ENCODE data around the gene GGA1.

Gene GGA1

DNA sequence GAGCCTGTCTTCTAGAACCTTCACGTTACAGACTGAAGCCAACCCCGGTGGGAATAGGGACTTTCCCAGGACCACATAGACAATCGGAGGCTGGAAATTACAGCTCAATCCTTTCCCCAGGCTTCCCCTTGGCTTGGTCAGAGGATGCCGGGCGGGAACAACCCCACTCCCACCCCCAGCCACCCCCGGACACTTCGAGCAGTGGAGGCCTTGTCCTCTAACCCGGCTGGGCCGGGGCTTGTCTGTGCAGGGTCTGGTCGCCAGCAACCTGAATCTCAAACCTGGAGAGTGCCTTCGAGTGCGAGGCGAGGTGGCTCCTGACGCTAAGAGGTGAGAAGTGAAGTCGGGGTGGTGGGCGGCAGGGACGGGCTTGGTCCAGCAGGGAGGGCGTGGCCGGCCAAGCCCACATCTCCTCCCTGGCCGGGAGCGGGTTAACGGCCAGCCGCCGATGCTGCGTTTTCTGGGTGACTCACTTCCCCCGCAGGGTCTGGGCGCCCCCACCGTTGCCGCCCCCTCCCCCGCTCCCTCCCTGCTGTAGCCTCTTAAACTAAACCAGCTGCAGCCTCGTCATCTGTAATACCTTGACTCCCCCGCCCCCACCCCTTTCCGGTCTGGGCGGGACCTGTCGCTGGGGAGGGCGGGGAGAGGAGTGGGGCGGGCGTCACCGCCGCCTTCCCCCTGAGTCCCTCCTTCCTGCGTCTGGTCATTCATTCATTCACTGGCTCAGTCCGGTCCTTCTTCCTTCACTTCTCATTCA, 68.3 kb downstream of the GGA1 start:
- no peak for DNase-seq

GRCh38 chr22:37677493-37677974, 68.9 kb downstream of the GGA1 start:
- DNase-seq: no peak

- DNase-seq: no peak
Measured at GRCh38 chr22:37678372-37678771, 69.7 kb downstream of the GGA1 start.

- DNase-seq: no peak
Measured at GRCh38 chr22:37679670-37680069, 71.0 kb downstream of the GGA1 start.

DNA sequence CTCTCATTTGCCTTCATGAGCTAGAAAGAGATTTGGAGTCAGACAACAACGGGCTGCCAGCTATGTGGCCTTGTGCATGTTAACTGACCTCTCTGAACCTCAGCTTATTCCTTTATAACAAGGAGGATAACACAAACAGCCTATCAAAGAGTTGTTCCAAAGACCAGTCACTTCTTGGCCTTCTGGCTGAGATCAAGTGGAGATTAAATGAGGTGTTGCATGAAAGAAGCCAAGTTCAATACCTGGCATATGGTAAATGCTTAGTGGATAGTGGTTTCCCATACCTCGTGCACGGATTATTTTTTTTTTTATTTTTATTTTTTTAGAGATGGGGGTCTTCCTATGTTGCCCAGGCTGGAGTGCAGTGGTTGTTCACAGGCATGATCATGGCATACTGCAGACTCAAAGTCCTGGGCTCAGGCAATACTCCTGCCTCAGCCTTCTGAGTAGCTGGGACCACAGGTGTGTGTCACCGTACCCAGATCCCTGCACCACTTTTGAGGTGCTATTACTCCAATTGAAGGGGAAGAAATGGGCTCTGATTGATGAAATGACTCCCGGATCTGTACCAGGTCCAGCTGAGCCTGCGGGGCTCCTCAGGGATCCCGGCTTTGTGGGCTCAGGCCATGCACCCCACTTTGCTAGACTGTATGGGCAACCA, 71.7 kb downstream of the GGA1 start:
- no peak for DNase-seq

- DNase-seq: no peak
Measured at GRCh38 chr22:37681001-37681424, 72.4 kb downstream of the GGA1 start.

- DNase-seq: peak; percentile 35
Measured at GRCh38 chr22:37681556-37682049, 73.0 kb downstream of the GGA1 start.
